Progenitor cell of endocrine pancreas (in vitro differentiated cells): Measurements from ENCODE around the gene PRLHR. TPM values are rescaled to one million over a fixed set of nuclear protein-coding genes. Genes with fewer than 3 reads are reported as not detected.

Experiments used
- DNase-seq: peaks from one replicate; pipeline ENCODE4 v3.0.0; 2021; ENCODE audit warnings: low spot score; ENCODE audit not compliant: unreplicated experiment
- H3K27ac Mint-ChIP-seq: 2 replicates; pipeline ENCODE4 v1.8.0; 2021; ENCODE audit warnings: mild to moderate bottlenecking, moderate library complexity, mixed read lengths
- H3K27me3 Mint-ChIP-seq: 2 replicates; pipeline ENCODE4 v1.8.0; 2021; ENCODE audit warnings: mixed read lengths
- H3K36me3 Mint-ChIP-seq: 2 replicates; pipeline ENCODE4 v1.8.0; 2022; ENCODE audit warnings: mixed read lengths; ENCODE audit not compliant: insufficient read depth
- H3K4me1 Mint-ChIP-seq: 2 replicates; pipeline ENCODE4 v1.8.0; 2021; ENCODE audit warnings: low read depth, mixed read lengths
- H3K4me3 Mint-ChIP-seq: 2 replicates; pipeline ENCODE4 v1.8.0; 2021; ENCODE audit warnings: low read depth, mild to moderate bottlenecking, moderate library complexity, mixed read lengths
- H3K9me3 Mint-ChIP-seq: 2 replicates; pipeline ENCODE4 v1.8.0; 2021; ENCODE audit warnings: low read depth, mixed read lengths
- total RNA-seq: library from RNA; stranded (reverse); gene quantifications from 2 replicates; pipeline ENCODE4 v1.2.1, GENCODE V29; 2021
- TF ChIP-seq, protein P1 (sequence below): fragments of 200-600 bp; sonication (generic); IDR thresholded peaks from one replicate; pipeline ENCODE4 v1.5.0; 2021; ENCODE audit warnings: antibody characterized with exemption, mild to moderate bottlenecking; ENCODE audit not compliant: unreplicated experiment

The PRLHR gene
- total RNA-seq, 1 donor from 2014 or later: 1.5 TPM

GRCh38 chr10:118542745-118543144, 52.7 kb downstream of the PRLHR start:
- H3K36me3 Mint-ChIP-seq: no peaks in the 10 kb centered on the region
- no peak overlapping the region for H3K27ac Mint-ChIP-seq
- no peak overlapping the region for H3K4me3 Mint-ChIP-seq
- H3K27me3 Mint-ChIP-seq: peaks cover 46% of the 10 kb centered on the region
- no peaks in the 10 kb centered on the region for H3K9me3 Mint-ChIP-seq
- no peak for DNase-seq
- TF ChIP-seq, protein P1, sequence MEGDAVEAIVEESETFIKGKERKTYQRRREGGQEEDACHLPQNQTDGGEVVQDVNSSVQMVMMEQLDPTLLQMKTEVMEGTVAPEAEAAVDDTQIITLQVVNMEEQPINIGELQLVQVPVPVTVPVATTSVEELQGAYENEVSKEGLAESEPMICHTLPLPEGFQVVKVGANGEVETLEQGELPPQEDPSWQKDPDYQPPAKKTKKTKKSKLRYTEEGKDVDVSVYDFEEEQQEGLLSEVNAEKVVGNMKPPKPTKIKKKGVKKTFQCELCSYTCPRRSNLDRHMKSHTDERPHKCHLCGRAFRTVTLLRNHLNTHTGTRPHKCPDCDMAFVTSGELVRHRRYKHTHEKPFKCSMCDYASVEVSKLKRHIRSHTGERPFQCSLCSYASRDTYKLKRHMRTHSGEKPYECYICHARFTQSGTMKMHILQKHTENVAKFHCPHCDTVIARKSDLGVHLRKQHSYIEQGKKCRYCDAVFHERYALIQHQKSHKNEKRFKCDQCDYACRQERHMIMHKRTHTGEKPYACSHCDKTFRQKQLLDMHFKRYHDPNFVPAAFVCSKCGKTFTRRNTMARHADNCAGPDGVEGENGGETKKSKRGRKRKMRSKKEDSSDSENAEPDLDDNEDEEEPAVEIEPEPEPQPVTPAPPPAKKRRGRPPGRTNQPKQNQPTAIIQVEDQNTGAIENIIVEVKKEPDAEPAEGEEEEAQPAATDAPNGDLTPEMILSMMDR: no peak
- no peaks in the 10 kb centered on the region for H3K4me1 Mint-ChIP-seq

GRCh38 chr10:118542205-118542604, 53.2 kb downstream of the PRLHR start:
- TF ChIP-seq, protein P1: no peak
- Mint-ChIP-seq H3K27me3 (peaks cover 46% of the 10 kb centered on the region), H3K36me3 (no peaks in the 10 kb centered on the region), H3K9me3 (no peaks in the 10 kb centered on the region), H3K4me3 (no peak overlapping the region), H3K4me1 (no peaks in the 10 kb centered on the region), H3K27ac (no peak overlapping the region)
- DNase-seq: no peak

DNA sequence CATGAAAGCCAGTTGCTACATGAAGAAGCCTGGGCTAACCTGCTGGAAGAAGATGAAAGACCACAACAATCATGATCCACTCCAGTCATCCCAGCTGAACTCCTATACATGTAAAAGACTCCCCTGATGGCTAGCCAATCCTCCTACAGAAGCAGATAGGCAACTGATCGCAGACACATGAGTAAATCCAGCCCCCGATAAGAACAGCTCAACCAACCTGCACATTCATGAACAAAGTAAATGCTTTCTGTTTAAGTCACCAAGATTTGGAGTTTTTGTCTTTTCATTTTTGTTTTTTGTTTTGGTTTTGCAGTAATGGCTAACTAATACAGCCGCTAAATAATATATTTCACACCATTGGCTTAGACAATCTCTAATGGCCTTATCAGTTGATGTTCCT, 53.7 kb downstream of the PRLHR start:
- Mint-ChIP-seq H3K27ac (no peak overlapping the region), H3K4me3 (no peak overlapping the region), H3K27me3 (peaks cover 46% of the 10 kb centered on the region), H3K4me1 (no peaks in the 10 kb centered on the region), H3K9me3 (no peaks in the 10 kb centered on the region), H3K36me3 (no peaks in the 10 kb centered on the region)
- TF ChIP-seq, protein P1: no peak
- DNase-seq: no peak

Other genes starting within 250 kb of the PRLHR start
- gene CACUL1, start 159.3 kb upstream of the PRLHR start, total RNA-seq: 58.5 and 63.0 TPM in 2 replicates